HG03378 (cell line): Measurements from ENCODE around the gene SLC46A3.
"Not testable (repeated sequence)": the region's sequence is repeated elsewhere in the genome, so short reads cannot be mapped to it uniquely, and the experiment has no call there.

Source experiments
- ATAC-seq: cut with Tn5 transposase; IDR thresholded peaks from one replicate; pipeline ENCODE4 v1.9.1; 2021; ENCODE audit warnings: mild to moderate bottlenecking, moderate library complexity; ENCODE audit not compliant: unreplicated experiment

SLC46A3 gene

GRCh38 chr13:28718543-28719226 is at the start of gene SLC46A3:
SLC46A3 (minus strand) TSS chr13:28718970; CDS start chr13:28717998, 972 bp downstream.
- peak; percentile 95 for ATAC-seq

- no peak for ATAC-seq
Measured at GRCh38 chr13:28763887-28764286, 45.1 kb upstream of the SLC46A3 start.

DNA sequence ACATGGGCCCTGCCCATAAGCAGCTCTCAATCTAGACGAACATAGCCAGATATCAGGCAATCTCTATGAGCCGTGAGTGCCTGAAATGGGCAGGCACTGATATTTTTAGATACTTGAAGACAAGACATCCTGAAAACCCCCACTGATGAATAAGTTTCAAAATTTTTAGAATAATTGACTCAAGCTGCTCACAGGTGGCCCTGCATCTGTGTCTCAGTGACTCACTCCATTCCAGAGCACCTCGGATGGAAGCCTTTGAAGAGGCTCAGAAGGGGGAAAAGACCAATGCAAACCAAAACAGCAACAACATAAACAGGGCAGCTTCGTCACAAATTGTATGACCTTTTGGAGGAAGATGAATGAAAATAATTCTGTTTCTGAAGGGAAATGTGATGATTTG is 42.8 kb upstream of the SLC46A3 start:
- ATAC-seq = no peak

GRCh38 chr13:28755546-28755870 is 36.7 kb upstream of the SLC46A3 start:
- no peak for ATAC-seq

DNA sequence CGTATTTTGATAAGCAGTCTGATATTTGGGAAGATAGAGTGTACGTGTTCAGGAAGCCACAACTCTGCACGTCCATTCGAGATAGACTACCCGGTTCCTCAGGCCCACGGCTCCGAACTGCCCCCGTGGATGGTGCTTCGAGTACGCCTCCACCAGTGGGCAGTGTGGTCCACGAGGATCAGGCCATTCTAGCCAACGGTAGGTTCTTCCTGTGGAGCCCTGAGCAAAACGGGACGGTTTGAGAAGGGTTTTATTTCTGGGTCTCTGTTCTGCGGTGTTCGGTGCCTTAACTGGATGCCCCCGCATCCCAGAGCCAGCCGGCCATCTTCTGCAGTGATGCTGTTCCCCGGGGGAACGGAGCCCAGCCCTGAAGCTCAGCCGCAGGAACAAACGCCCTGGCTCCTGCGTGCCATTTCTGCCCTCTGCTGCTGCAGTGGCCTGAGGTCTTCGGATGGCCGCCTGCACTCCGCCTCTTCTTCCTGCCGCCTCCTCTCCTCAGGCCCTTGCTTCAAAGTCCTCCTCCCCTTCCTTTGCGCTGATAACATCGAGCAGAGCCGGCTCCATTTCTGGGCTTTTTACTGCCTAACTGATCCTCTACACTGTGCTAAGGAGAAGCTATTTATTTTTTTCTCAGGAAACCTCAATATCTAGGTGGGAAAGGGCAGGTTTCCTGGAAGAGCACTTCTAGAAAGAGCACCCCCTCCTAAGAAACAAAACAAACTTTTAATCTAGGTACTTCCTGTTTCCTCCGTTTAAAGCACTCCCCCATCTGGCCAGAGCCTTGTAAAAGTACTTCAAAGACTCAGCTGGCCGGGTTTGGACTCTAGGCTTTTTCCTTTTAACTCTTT is 36.2 kb upstream of the SLC46A3 start:
- ATAC-seq = no peak

- ATAC-seq = no peak
Measured at GRCh38 chr13:28753946-28754345, 35.2 kb upstream of the SLC46A3 start.

DNA sequence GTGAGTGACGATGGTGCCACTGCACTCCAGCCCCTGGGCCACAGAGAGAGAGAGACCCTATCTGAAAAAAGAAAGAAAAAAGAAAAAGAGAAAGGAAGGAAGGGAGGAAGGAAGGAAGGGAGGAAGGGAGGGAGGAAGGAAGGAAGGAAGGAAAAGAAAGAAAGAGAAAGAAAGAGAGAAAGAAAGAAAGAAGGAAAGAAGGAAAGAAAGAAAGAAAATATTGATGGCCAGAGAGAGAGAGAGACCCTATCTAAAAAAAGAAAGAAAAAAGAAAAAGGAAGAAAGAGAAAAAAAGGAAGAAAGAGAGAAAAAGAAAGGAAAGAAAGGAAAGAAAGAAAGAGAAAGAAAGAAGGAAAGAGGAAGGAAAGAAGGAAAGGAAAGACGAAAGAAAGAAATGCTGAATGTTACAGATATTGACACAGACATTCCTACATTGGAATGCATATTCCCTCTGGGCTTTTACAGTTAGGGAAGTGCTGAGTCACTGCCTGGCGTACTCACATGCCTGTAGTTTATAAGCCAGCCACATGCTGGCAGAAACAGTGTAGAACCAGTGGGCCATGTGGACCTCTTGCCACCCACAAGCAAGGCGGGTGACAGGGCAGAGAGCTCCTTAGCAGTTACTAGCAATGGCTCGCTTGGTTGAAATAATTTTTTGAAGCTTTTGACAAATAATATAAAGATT is 34.6 kb upstream of the SLC46A3 start:
- ATAC-seq = no peak

DNA sequence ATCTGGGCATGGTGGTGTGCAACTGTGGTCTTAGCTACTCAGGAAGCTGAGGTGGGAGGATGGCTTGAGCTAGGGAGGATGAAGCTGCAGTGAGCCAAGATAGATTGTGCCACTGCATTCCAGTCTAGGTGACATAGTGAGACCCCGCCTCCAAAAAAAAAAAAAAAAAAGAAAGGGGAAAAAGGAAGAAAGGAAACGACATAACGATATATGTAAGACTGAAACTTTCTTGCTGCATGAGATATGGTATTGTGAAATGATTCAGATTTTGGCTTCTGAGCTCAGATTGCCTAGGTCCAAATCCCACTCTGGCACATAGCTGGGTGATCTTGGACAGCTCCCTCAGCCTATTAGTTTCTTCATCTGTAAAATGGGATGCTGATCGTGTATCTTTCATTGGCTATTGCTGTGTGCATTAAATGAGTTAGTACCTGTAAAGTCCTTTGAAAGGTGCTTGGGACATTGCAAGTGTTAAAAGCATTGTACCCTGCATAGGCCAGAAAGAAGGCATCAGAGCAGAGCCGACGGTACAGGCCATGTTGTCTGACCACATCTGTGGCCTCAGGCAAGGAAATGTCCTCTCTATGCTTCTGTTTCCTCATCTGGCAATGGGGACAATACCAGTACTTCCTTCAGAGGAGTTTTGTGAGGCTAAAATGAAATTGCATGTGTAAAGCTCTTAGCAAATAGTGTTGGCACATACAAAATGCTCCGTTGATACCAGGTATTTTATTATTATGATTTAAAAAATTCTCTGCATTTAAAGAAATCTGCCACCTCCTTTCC is 32.6 kb upstream of the SLC46A3 start:
- ATAC-seq = no peak

DNA sequence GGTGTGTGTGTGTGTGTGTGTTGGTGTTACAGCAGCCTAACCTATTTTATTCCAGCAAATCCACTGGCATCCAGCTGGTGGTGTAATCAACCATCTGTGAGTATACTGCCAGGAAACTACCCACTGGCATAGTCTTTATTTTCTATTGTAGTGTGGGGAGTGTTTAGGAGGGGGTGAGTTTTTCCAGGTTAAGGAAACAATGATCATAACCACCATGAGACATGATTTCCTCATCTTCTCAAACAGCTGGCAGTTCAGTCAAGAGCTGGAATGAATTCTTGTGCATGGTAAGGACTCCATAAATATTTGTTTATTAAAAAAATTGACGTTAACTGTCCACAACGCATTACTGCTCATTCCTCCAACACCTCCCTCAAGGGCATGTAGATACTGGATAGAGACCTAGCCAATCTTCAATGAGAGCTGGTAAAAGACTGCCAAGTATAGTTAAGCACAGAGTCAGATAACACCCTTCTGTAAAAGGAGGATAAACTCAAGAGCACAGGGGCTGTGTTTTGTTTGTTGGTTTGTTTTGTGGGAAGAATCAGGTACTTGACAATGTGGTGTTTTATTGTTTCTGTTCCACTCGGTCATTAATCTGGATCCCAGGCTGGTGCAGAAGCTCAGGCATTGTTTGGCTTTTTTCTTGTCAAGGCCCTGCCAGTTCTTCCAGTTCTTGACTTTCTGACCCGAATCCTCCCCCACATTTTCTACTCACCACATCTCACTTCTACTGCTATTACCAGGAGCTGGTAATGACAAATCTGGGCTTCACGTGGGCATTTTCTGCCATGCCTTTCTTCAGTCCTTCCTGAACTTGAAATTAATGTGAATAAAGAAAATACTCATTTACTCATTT is 31.6 kb upstream of the SLC46A3 start:
- ATAC-seq = no peak

DNA sequence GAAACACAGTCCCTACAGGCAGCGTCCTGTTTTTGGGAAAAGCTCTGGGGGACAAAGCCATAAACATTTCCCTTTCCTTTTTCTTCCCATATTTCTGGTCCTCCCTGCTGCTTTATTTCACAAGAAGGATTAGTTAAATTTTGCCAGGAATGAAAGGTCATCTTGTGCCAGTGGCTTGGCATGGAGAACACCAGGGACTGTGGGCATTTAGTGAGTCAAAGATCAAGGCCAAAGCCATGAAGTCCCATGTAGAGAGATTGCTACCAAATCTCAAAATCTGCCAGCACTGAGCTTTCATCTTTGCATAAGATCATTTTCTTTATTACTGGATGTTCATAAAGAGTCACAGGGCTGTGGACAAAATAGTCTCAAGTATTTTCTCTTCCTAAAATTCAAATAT is 29.1 kb upstream of the SLC46A3 start:
- ATAC-seq = no peak

DNA sequence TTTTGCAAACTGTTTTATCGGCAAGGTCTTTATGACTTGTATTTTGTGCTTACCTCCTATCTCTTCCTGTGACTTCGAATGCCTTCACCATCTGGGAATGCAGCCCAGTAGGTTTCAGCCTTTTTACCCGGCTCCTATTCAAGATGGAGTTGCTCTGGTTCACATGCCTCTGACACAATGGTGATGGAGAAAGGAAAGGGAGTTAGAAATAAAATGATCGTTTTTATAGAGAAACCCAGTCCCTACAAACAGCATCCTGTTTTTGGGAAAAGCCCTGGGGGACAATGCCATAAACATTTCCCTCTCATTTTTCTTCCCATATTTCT is 27.5 kb upstream of the SLC46A3 start:
- ATAC-seq = no peak

- no peak for ATAC-seq
Measured at GRCh38 chr13:28744656-28745055, 25.9 kb upstream of the SLC46A3 start.

DNA sequence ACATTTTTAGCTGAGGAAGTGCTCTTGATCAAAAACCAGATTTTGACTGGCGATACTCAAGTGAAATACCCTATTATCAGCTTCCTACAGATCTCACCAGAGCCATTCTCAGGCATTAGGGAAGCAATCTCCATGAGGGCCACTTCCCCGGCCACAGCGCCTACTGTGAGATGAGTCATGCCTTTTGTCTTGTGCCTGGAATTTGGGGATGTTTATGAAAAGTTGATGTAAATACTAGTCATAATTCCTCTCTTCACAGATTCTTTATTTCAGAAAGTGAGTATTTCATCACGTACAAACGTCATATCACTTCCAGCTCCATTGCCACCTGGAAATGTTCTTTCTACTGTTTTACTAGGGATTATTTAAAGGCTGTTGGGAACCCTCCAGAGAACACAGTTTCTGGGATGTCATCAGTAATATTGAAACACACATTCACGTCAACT is 25.3 kb upstream of the SLC46A3 start:
- ATAC-seq = no peak

GRCh38 chr13:28743499-28744083 is 24.8 kb upstream of the SLC46A3 start:
- ATAC-seq = no peak

DNA sequence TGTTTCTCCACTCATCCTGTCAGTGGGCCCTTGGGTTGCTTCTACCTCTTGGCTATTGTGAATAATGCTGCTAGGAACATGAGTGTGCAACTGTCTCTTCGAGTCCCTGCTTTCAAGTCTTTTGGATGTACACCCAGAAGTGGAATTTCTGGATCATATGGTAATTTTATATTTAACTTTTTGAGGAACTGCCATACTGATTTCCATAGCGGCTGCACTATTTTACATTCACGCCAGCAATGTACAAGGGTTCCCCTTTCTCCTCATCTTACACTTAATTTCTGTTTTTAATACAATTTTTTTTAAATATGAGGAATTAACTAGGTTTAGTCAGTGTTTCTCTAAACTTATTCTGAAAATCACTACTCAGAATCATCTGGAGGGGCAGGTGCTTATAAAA is 24.2 kb upstream of the SLC46A3 start:
- no peak for ATAC-seq

- ATAC-seq = not testable (repeated sequence)
Measured at GRCh38 chr13:28742445-28742844, 23.7 kb upstream of the SLC46A3 start.

DNA sequence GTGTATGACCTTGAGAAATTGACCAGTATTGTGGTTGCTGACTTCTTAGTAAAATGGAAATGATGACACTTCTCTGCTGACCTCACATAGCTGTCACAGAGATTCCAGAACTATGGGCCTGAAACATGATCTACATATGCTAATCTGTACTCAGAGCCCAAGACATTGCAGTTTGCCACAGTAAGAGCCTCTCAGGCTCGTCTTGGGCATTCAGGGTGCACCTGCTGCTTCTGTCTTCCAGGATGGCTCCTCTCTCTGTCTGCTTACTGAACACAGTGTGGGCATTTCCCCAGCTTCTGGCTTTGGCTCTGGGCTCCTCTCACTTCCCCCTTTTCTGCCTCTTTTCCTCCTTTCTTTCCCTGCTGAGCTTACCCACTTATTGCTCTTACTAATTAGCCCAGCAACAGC is 22.3 kb upstream of the SLC46A3 start:
- ATAC-seq = no peak

GRCh38 chr13:28739376-28739775 is 20.6 kb upstream of the SLC46A3 start:
- ATAC-seq = no peak

GRCh38 chr13:28735481-28736029 is 16.8 kb upstream of the SLC46A3 start:
- ATAC-seq = no peak

DNA sequence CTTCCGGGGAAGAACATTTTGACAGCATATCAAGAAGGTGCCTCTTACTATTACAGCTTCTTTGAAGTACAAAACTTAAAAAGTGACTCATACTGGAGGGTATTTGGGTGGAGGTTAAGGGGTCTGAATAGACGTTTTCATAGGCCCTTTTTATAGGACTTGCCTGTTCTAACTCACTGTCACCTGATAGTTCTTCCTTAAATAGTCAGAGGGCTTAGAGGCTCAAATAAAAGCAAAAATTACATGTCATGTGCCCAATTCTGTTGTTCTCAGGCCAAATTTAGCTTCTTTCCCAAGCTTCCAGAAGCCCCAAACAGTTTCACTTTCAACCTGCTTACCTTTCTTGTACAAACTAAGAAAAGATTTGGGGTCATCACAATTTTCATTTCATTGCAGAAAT is 16.1 kb upstream of the SLC46A3 start:
- ATAC-seq = no peak
